GM18507 (cell line): ENCODE data around the gene HMCN2.

Experiments used
- DNase-seq: peaks from one replicate; pipeline ENCODE4 v3.0.0; 2011; ENCODE audit warnings: low read depth; ENCODE audit not compliant: insufficient read length; ENCODE audit errors: extremely low spot score
- FAIRE-seq: peaks from 2 replicates; lab custom pipeline; 2011; peaks lifted over from hg19 to GRCh38; lab: Jason Lieb, UNC

Gene HMCN2, protein sequence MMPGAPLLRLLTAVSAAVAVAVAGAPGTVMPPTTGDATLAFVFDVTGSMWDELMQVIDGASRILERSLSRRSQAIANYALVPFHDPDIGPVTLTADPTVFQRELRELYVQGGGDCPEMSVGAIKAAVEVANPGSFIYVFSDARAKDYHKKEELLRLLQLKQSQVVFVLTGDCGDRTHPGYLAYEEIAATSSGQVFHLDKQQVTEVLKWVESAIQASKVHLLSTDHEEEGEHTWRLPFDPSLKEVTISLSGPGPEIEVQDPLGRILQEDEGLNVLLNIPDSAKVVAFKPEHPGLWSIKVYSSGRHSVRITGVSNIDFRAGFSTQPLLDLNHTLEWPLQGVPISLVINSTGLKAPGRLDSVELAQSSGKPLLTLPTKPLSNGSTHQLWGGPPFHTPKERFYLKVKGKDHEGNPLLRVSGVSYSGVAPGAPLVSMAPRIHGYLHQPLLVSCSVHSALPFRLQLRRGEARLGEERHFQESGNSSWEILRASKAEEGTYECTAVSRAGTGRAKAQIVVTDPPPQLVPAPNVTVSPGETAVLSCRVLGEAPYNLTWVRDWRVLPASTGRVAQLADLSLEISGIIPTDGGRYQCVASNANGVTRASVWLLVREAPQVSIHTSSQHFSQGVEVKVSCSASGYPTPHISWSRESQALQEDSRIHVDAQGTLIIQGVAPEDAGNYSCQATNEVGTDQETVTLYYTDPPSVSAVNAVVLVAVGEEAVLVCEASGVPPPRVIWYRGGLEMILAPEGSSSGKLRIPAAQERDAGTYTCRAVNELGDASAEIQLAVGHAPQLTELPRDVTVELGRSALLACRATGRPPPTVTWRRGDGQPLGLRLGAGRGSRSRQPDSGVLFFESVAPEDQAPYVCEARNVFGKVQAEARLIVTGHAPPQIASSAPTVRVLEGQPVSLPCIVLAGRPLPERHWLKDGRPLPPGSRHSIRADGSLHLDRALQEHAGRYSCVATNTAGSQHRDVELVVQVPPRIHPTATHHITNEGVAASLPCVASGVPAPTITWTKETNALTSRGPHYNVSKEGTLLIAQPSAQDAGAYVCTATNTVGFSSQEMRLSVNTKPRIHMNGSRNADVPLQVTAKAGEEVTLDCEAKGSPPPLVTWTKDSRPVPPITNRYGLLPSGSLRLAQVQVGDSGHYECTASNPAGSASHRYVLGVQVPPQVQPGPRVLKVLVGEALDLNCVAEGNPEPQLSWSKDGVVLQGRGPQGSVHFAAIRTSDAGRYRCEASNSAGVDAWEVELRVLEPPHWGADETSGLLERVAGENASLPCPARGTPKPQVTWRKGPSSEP (N-terminal part only)

DNA sequence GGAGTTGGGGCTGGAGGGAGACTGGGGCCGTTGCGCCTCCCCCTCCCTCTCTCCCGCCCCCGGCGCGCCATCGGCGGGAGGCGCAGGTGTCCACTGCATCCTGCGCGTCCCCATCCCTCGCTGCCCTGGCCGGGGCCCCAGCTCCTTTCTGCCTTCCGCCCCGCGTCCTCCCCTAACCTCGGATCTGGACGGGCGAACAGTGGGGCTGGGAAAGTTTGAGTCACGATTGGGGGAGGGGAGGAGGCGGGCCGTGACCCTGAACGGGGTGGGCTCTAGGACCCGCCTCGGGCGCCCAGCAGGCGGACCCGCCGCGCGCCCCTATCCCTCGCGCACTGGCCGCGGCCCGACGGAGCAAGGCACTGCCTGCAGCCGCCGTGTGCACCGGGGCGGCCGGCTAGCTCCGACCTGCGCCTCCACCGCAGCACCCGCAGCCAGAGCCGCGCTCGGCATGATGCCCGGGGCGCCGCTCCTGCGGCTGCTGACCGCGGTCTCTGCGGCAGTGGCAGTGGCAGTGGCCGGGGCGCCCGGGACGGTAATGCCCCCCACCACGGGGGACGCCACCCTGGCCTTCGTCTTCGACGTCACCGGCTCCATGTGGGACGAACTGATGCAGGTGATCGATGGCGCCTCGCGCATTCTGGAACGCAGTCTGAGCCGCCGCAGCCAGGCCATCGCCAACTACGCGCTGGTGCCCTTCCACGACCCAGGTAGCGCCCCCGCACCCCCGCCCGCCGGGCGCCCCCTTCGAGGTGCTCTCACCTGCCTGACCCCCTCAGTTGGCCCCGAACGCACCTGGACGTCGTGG lies at the start of gene HMCN2:
TSS of gene HMCN2 (plus strand) at position 330 of the 805 bp plus-strand sequence. CDS start at position 449, 119 bp downstream.
- FAIRE-seq (no peak), DNase-seq (no peak)

DNA sequence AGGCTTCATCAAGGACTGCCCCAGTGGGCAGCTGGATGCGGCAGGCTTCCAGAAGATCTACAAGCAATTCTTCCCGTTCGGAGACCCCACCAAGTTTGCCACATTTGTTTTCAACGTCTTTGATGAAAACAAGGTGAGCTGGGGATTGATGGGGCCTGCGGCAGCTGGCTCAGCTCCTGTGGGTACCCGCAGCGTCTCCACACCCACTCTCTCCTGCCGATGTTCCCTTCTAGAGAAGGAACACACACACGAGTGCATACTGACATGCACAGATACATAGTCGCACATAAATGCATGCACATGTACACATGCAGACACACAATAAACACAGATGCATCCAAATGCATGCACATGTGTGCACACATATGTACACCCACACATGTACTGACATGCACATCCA lies 47.7 kb upstream of the HMCN2 start:
- DNase-seq (no peak), FAIRE-seq (no peak)

DNA sequence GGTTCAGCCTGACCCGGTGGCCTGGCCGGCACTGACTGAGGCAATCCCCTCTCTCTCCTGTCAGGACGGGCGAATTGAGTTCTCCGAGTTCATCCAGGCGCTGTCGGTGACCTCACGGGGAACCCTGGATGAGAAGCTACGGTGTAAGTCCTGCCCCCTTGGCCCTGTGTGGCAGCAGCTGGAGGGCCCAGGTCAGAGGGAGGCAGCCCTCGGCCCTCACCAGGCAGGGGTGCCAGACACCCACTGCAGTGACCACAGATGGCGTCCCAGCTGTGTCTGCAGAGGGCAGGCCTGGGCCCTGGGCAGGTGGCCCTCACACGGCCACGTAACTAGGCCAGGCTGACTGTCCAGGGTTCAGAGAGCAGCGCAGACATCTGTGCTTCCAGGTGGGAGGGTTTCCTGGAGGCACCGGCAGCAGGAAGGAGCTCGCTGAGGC lies 45.9 kb upstream of the HMCN2 start:
- no peak for FAIRE-seq
- no peak for DNase-seq

DNA sequence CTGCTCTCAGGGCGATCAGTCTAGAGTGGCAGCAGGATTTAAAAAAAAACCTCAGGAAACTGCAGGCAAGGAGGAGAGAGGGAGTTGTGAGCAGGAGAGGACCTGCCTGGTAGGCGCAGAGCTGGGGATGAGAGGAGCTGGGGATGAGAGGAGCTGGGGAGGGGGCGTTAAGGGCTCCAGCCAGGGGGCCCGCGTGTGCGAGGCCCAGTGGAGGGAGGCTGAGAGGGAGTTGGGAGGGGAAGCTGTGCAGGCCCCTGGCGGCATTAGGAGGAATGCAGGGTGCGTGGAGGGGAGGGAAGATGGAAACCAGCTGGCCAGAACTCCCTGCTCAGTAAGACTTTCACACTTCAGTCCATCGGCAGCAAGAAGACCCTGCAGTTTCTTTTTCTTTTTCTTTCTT lies 45.2 kb upstream of the HMCN2 start:
- FAIRE-seq (no peak), DNase-seq (no peak)

DNA sequence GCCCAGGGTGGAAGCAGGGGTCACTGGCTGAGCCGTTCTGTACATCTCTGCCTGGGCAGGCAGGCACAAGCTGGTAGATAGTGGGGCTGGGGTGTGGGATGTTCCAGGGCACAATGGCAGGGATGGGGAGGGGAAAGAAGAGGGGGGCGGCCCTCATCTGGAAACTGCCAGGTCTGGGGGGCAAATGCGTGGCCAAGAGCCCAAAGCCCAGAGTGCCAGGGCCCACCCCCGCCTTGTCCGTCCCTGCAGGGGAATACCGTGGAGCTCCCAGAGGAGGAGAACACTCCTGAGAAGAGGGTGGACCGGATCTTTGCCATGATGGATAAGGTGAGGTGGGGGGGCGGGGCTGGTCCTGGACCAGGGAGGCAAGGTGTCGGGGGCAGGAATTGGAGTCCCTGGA lies 42.7 kb upstream of the HMCN2 start:
- DNase-seq, result no peak
- no peak for FAIRE-seq

DNA sequence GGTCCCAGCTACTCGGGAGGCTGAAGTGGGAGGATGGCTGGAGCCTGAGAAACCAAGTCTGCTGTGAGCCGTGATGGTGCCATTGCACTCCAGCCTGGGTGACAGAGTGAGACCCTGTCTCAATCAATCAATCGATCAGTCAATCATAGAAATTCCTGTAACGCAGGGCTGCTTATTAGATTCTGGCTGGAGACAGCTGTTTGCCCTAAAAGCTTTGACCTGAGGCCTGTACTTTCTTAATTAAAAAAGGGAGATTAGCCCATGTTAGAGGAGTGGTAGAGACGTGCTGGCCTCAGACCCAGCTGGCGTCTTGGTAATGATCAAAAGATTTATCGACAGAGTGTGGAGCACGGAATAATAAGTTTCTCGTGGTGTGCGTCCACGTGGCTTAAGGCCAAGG lies 40.5 kb upstream of the HMCN2 start:
- FAIRE-seq (no peak), DNase-seq (no peak)

DNA sequence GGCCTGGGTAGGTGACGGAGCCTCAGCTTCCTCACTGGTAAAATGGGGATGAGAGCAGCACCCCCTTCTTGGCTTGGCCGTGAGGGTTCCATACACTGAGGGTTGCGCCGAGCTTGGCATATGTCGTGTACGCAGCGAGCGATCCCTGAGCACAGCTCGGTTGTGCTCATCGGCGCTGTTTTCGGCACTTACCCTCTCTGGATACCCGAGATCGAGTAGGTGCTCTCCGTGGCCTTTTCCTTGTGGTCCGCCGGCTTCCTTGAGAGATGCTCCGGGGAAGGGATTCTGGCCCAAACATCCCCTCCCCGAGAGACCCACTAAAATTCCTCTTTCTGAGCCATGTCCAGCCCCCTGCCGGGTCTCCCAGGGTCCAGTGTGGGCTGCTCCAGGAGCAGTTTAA lies 40.0 kb upstream of the HMCN2 start:
- FAIRE-seq (no peak), DNase-seq (no peak)

DNA sequence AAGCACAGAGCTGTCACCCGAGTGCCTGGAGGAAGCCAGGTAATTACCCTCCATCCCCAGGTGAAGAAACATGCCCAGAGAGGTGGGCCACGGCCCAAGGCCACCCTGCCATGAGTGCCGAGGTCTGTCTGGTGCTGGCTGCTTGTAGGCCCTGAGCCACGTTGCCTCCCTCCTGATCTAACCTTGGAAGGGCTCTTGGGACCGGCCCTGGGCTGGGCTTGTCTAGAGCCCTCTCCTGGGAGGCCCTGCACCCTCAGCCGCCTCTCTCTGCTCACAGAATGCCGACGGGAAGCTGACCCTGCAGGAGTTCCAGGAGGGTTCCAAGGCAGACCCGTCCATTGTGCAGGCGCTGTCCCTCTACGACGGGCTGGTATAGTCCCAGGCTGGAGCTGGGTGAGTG lies 39.4 kb upstream of the HMCN2 start:
- DNase-seq (no peak), FAIRE-seq (no peak)

DNA sequence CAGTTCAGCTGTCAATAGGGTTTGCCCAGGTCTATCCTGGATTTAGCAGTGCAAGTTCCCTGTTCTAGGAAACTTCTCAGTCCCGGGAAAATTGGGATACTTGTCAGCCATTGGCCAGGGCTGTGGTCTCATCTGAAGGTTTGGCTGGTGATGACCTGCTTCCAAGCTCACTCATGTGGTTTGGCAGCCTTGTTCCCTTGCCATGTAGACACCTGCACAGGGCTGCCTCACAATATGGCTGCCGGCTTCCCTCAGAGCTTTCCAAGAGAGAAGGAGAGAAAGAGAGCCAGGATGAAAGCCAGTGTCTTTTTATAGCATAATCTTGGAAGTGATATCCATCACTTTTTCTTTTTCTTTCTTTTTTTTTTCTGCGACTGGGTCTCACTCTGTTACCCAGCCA lies 37.7 kb upstream of the HMCN2 start:
- DNase-seq, result no peak
- FAIRE-seq, result no peak

DNA sequence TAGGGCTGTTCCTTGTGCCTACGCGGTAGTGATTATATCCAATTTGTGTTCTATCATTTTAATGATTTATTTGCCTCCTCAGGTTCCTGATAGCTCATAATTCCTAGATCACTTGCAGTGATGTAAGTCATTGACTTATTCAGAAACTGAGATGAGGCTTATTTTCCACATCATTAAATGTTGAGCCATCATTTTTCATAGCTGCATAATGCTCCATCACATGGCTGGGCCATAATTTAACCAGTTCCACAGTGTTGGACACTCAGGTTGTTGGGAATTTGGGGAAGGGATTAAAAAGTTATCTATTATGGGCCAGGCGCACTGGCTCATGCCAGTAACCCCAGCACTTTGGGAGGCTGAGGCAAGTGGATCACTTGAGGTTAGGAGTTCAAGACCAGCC lies 35.8 kb upstream of the HMCN2 start:
- no peak for DNase-seq
- FAIRE-seq, result no peak

DNA sequence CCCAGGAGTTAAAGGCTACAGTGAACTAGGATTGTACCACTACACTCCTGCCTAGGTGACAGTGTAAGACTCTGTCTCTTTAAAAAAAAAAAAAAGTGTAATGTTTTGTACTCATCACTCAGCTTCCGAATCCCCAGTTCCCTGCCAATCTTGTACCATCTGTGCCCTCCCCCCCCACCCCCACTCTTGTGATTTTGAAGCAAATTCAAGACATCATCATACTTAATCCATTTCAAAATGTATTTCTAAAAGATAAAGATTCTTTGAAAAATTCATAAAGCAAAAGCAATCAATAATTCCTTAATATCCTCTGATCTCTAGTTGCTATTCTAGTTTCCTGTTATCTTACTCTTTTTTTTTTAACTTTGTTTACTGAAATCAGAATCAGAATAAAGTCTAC lies 34.9 kb upstream of the HMCN2 start:
- DNase-seq (no peak), FAIRE-seq (no peak)

DNA sequence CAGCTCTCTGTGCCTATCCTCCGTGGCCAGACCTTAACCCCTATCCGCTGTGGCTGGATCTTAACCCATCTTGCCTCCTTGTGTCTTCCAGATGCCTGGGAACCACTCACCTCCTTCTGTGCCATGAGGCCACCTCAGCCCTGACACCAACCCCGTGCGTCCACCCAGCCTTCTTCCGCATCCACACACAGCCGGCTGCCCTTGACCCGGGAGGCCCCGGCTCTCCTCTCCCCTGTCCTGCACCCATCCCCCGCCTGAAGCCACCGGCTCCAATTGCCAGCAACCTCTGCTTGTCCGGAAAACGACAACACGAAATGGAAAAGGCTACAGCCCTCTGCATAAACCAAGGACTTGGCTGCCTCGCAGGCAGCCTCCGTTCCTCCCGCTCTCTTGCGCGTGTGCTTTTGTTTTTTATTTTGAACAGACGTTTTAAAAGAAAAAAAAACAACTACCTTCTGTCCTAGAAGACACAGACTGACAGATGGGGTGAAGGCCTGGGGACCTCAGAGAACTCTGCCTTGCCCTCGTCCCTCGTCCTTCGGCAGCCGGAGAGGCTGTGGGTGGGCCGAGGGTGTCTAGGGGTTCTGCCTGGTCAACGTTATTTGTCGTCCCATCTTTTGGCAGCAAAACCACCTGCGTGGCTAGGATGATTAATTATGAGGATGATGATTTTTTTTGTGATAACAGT lies 32.5 kb upstream of the HMCN2 start:
- no peak for FAIRE-seq
- DNase-seq, result no peak

DNA sequence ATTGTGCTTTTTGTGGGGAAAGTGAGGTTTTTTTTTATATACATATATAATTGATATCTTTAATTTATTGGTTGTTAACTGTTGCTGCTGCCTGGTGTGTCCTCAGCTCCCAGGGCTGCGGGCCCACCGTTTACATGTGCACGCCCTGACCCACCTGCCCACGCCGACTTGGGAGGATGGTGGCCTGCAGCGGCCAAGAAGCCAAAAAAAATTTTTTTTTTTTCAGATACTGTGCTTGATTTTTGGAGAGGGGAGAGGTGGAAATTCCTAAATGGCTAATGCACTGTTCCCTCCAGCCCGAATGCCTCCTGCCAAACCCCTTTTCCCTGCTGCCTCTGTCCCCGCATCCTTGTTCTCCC lies 32.0 kb upstream of the HMCN2 start:
- no peak for FAIRE-seq
- DNase-seq, result no peak

DNA sequence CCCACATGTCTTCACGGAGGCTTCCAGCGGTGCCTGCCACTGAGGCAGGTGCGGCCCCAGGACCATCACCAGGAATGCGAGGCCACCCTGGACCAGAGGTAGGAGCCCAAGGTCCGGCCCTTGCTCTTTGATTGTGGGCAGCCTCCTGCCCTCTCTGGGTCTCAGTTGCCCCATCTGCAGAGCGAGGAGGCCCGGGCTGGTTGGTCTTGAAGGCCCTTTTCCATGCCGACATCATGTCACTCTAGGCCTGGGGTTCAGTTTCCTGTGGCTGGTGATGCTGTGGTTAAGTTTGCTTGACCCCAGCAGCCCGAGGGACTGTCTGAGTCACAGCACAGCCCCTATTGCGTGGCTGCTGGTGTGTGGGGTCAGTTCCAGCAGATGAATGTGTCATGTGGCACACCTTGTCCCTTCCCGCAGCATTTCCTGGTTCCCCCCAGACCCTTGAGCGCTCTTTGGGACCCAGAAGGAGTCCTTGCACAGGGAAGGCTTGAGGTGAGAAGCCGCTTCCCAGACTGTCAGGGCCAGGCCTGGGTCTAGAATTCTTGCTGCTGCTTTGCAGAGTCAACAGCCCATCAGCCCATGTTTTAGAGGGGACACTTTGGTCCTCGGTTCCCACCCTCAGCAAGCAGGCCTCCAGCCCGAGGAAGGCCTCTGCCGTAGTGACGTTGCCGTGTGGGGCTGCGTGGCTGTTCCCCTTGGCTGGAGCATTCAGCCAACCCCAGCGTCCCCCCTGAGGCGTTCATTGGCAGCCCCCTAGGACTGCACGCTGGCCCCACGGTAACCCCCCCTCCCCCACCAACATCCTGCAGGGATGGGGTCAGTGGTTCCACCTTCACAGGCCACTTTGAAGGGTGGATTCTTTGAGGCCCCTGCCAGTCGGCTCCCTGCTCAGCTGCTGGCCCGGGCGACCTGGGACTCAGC lies 31.0 kb upstream of the HMCN2 start:
- DNase-seq (no peak), FAIRE-seq (no peak)

DNA sequence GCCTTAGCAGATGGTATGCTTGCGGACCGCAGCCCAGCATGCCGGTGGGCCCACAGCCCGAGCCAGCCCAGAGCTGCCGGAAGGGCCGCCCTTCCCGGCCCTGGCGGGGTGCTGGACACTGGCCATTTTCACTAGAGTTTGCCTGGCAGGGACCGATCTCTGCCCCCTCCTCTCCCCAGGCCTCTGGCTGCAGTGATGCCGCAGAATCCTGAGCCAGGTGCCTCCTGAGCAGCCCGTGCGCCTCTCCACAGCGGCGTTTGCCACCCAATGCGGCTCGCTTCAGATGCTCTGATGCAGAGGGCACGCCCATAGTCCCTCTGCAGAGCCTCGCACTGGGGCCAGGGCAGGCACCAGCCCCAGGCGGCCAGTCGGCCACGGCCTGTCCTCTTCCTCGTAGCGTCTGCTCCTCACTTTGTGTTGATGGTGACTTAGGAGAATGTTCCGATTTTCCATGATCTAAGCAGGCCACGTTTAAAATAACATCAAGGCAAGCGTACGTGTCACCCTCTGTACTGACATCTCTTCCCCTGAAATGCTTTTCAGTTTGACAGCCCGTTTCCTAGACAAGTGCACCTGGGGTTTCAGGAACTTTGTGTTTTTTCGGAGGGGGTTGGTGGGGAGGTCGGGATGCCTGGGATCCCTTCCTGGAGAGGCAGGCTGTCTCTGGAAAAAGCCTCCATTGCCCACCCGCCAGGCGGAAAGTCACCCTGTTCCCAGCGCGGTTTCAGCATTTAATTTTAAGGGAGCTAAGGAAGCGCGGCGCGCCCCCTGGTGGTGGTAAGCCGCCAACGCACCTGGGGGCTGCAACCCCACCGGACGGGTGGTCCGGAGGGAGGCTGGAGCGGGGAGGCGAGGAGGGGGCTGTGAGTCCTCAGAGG lies 29.8 kb upstream of the HMCN2 start:
- FAIRE-seq (peak; percentile 9), DNase-seq (peak; percentile 32)

DNA sequence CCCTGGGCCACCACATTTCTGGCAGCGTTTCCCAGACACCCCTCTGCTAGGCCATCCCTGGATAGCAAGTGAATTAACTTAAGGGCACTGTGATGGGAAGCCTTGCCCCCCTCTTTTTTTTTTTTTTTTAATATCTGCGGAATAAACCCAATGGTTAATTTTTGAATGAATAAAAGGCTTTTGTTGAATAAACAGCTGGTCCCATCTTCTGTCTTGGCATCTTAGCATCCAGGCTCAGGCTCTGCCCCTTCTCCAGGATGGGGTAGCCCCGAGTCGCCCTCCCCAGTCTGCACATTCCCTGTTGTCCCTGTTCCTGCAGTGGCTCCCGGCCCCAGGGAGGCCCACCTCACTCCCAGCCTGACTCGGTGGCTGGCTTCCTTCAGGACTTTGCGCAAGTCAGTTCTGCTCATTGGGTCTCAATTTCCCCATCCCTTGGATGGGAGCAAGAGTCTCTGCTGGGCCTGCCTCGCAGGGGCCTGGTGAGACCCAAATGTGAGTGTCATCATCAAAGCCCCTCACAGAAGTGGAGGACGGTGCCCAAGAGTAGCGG lies 29.0 kb upstream of the HMCN2 start:
- FAIRE-seq (no peak), DNase-seq (no peak)
